HG03571 (cell line): ENCODE measurements around the gene CHIT1.

Experiments
- ATAC-seq: cut with Tn5 transposase; IDR thresholded peaks from one replicate; pipeline ENCODE4 v1.9.1; 2021; ENCODE audit not compliant: unreplicated experiment

The CHIT1 gene

GRCh38 chr1:203189951-203190352 is 39.5 kb downstream of the CHIT1 start:
- ATAC-seq, result no peak

GRCh38 chr1:203188686-203189232 is 40.7 kb downstream of the CHIT1 start:
- ATAC-seq, result no peak

- no peak for ATAC-seq
Measured at GRCh38 chr1:203187689-203188264, 41.7 kb downstream of the CHIT1 start.

DNA sequence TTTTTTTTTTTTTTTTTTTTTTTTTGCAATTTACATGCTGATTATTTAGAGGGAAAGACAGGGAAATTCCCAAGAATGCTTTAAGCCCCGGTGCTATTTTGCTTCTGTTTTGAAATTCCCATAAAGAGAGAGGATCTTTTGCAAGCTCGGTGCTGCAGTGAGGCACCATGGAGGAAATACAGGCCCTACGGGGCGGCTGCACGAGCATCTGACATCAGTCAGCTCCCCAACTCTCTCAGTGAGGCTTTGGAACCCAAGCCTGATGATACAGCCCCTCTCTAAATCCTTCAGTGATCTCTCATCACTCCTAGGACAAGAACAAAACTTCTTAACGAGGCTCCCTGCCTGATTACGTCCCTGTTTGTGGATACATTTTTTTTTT is 42.2 kb downstream of the CHIT1 start:
- ATAC-seq, result no peak

GRCh38 chr1:203186446-203187303 is 42.8 kb downstream of the CHIT1 start, which contains the start of gene CHI3L1:
Gene CHI3L1 (minus strand): TSS chr1:203186704. CDS start chr1:203186623, 81 bp downstream.
- no peak for ATAC-seq

GRCh38 chr1:203186091-203186445 is 43.4 kb downstream of the CHIT1 start:
- ATAC-seq, result no peak

GRCh38 chr1:203185585-203185984 is 43.9 kb downstream of the CHIT1 start:
- no peak for ATAC-seq

GRCh38 chr1:203185061-203185461 is 44.4 kb downstream of the CHIT1 start:
- no peak for ATAC-seq

DNA sequence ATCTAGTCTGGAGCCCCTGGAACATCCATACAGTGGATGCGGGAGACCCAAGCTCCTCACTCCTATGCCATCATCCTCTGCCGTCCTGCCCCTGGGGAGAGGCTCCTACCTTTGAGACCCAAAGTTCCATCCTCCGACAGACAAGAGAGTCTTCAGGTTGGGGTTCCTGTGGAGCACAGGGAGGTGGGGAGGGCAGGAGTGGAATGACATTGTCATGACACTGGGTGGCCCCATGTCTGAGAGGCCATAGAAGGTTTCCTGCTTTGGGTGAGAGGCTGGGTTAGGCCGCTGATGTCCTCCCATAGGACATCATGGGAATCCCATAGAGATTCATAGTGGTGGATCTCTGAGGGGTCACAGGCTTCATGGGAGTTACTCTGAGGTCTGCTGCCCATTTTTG is 45.0 kb downstream of the CHIT1 start:
- no peak for ATAC-seq

DNA sequence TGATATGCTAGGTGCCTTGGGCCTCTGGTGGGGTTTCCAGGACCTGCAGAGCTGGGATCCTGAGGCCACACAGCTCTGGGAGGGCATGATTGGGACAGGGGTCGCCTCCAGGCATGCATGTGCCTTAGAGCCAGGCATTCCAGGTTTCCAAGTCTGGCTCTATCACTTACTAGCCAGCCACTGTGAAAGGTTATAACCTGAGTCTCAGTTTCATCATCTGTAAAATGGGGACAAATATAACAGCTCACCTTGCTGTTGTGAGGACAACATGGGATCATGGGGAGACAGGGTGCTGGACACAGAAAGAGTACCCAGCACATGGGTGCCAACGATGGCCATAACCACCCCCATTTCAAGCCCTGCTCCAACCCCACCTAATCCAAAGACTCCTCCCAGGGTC is 45.6 kb downstream of the CHIT1 start:
- ATAC-seq, result no peak

- no peak for ATAC-seq
Measured at GRCh38 chr1:203182387-203182953, 47.0 kb downstream of the CHIT1 start.

DNA sequence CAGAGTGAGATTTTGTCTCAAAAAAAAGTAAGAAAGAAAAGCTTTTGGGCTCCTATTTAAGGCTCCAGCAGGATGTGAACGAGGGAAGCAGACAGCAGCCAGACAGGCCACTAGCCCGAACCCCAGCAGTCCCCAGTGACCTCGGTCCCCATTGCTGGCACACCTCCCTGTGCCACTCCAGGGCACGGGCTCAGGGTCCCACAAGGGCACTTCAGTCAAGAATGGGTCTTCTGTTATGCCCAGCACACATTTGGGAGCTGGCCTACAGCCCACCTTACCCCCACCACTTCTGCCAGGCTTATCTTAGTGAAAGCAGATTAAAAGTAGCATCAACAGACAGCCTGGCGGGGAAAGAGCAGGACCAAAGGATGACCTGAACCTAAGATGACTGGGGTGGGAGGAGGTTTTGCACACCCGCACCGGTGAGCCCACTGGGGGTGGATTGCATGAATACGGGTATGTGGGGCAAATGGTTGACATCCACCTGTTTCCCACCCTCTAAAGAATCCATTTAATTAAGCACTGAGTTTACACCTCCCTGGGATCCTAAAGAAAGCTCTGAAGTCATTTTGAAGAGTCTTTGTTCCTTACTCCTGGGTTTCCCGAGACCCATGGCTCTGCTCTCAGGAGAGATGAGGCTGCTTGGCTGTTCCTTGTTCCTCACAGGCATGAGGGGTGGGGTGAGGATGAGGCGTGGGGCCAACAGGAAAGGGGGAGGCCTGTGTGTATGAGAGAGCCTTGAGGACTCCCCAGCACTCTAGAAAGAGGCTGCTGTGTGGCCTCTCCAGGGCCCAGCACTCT is 47.7 kb downstream of the CHIT1 start:
- no peak for ATAC-seq

DNA sequence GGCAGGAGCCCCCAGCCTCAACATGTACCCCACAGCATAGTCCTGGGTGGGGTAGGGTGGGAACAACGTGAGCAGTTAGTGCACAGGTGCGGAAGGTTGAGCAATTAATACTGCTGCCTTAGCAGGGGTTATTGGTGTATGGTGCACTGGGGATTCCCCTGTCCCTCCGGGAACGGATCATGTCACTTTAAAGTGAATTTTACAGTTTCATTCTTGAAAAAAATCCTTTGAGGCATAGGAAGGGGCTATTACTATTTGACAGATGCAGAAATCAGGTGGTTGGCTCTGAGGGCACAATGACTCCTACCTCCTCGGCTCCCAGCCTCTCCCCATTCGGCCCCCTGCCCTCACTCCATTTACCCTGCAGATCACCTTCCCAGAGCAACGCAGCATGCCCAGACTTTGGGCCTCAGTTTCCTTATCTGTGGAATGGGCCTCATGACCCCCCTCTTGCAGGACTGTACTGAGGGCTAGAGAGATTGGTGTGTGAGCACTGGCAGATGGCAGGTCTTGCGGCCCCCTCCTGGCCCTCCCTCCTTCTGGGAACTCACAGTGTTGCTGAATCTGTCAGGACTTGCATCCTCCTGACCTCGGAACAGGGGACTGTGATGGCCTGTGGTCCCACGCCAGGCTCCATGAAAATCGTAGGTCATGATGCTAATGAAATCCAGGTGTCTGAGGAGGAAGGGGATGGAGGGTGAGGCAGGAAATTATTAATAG is 48.7 kb downstream of the CHIT1 start:
- no peak for ATAC-seq

- ATAC-seq, result no peak
Measured at GRCh38 chr1:203179667-203180005, 49.8 kb downstream of the CHIT1 start.

DNA sequence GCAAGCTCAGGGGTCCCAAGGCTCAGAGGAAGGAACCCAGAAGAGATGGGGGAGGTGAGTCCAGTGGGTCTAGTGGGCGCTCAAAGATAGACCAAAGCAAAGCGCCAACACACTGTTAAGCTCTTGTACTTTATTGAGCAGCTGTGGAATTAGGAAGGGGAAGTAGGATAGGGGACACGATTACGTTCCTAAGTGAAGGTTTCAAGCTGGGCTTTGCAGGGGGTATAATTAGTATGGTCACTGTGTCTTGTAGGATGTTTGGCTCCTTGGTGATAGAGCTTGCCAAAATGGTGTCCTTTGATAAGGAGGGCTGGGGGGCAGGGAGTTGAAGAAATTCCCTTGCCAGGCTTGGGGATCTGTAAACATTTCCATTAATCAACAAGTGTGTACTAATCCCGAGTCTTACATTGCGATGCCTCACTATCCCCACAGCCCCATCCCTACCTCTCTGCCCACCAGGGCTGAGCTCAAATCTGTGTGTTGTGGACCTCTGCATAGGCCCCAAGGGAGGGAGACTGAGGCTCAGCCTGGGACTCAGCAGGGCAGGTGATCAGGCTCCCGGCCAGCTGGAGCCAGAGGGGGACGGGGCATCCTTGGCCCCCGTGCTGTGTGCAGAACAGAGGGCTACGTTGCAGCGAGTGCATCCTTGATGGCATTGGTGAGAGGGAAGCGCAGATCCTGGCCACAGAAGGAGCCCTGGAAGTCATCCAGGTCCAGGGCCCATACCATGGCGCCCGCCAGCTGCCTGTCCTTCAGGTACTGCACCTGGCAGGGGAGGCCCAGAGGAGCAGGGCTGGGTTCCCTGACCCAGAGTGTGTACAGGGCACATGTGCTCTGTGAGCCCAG is 50.4 kb downstream of the CHIT1 start:
- ATAC-seq, result no peak

- ATAC-seq, result no peak
Measured at GRCh38 chr1:203178083-203178482, 51.4 kb downstream of the CHIT1 start.

GRCh38 chr1:203177470-203178039 is 51.9 kb downstream of the CHIT1 start:
- ATAC-seq, result no peak

DNA sequence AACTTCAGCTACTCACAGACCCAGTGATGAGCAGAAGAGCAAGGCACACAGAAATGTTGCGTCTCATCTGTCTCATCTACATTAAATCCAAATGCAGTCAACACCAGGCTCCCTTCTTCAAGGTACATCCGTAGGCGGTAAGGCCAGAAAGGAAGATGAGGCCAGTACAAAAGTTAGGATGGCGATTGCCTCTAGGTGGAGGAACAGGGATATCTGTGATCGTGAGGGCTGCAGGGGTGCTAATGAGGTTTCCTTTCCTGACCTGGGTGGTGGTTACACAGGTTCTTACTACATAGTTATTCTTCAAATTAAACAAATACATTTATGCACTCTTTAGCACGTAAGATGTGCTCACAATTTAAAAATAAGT is 52.5 kb downstream of the CHIT1 start:
- no peak for ATAC-seq

GRCh38 chr1:203176273-203177035 is 53.0 kb downstream of the CHIT1 start:
- ATAC-seq, result no peak
